Suprapubic skin (tissue), 3 donors: ENCODE measurements around the gene TBX6.
"Not testable (repeated sequence)": the region's sequence is repeated elsewhere in the genome, so short reads cannot be mapped to it uniquely, and the experiment has no call there.

Source experiments
- POLR2A ChIP-seq, 2 donors: fragments of 450-650 bp; IDR thresholded peaks; one replicate each; pipeline ENCODE4 v1.6.1; 2017; ENCODE audit warnings: antibody characterized with exemption in 2 of 2, mild to moderate bottlenecking in 2 of 2, moderate library complexity in 2 of 2
- TF ChIP-seq, protein P1 (sequence below), 2 donors: fragments of 200-600 bp in 1 of 2; fragments of 450-650 bp in 1 of 2; sonication (generic) in 1 of 2; IDR thresholded peaks; one replicate each; pipeline ENCODE4 v1.5.1; 2016 to 2019; ENCODE audit warnings: antibody characterized with exemption in 2 of 2, mild to moderate bottlenecking in 1 of 2, moderate library complexity in 1 of 2

DNA sequence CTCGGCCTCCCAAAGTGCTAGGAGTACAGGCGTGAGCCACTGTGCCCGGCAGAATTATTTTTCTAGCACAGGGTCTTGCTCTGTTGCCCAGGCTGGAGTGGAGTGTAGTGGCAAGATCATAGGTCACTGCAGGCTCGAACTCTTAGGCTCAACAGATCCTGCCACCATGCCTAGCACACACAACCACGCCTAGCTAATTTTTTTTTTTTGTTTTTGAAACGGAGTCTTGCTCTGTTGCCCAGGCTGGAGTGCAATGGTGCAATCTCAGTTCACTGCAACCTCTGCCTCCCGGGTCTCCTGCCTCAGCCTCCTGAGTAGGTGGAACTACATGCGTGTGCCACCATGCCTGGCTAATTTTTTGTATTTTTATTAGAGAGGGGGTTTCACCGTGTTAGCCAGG, 34.0 kb upstream of the TBX6 start:
- TF ChIP-seq, protein P1, sequence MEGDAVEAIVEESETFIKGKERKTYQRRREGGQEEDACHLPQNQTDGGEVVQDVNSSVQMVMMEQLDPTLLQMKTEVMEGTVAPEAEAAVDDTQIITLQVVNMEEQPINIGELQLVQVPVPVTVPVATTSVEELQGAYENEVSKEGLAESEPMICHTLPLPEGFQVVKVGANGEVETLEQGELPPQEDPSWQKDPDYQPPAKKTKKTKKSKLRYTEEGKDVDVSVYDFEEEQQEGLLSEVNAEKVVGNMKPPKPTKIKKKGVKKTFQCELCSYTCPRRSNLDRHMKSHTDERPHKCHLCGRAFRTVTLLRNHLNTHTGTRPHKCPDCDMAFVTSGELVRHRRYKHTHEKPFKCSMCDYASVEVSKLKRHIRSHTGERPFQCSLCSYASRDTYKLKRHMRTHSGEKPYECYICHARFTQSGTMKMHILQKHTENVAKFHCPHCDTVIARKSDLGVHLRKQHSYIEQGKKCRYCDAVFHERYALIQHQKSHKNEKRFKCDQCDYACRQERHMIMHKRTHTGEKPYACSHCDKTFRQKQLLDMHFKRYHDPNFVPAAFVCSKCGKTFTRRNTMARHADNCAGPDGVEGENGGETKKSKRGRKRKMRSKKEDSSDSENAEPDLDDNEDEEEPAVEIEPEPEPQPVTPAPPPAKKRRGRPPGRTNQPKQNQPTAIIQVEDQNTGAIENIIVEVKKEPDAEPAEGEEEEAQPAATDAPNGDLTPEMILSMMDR (IDR thresholded peaks at IDR 0.05): not testable (repeated sequence)
- not testable (repeated sequence) for TF ChIP-seq POLR2A (IDR thresholded peaks at IDR 0.05)
